C4-2B (cell line): ENCODE results near the gene TCEAL5.
"Not testable (repeated sequence)": the region's sequence is repeated elsewhere in the genome, so short reads cannot be mapped to it uniquely, and the experiment has no call there.

Experiments
- H3K27ac ChIP-seq: fragments of 450-650 bp; 2 replicates; pipeline ENCODE4 v1.5.1; 2017
- ZFX ChIP-seq: fragments of 450-650 bp; IDR thresholded peaks from 2 replicates; pipeline ENCODE4 v1.6.1; 2017
- TF ChIP-seq, protein P1 (sequence below): fragments of 450-650 bp; conservative IDR thresholded peaks from 2 replicates; pipeline ENCODE4 v1.5.1; 2017; ENCODE audit warnings: mild to moderate bottlenecking

The TCEAL5 gene

DNA sequence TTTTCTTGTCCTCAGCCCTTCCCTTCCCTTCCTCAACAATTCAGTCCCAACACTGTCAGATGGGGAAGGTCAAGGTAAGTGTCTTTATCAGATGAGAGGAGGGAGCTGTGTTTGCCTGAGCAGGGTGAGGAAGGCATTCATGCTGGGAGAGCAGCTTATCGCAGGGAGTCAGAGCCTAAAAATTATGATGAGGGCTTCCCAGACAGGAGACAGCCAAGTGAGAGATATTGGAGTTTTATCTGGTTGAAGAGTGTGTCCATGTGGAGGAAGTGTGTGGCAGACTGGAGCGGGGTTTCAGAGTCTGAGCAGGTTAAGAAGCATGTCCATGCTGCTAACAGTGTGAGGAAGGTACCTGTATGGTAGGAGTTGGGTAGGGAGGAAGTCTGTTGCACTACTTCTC, 43.3 kb downstream of the TCEAL5 start:
- no peak overlapping the region for H3K27ac ChIP-seq
- TF ChIP-seq ZFX: no peak
- TF ChIP-seq, protein P1, sequence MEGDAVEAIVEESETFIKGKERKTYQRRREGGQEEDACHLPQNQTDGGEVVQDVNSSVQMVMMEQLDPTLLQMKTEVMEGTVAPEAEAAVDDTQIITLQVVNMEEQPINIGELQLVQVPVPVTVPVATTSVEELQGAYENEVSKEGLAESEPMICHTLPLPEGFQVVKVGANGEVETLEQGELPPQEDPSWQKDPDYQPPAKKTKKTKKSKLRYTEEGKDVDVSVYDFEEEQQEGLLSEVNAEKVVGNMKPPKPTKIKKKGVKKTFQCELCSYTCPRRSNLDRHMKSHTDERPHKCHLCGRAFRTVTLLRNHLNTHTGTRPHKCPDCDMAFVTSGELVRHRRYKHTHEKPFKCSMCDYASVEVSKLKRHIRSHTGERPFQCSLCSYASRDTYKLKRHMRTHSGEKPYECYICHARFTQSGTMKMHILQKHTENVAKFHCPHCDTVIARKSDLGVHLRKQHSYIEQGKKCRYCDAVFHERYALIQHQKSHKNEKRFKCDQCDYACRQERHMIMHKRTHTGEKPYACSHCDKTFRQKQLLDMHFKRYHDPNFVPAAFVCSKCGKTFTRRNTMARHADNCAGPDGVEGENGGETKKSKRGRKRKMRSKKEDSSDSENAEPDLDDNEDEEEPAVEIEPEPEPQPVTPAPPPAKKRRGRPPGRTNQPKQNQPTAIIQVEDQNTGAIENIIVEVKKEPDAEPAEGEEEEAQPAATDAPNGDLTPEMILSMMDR: no peak

DNA sequence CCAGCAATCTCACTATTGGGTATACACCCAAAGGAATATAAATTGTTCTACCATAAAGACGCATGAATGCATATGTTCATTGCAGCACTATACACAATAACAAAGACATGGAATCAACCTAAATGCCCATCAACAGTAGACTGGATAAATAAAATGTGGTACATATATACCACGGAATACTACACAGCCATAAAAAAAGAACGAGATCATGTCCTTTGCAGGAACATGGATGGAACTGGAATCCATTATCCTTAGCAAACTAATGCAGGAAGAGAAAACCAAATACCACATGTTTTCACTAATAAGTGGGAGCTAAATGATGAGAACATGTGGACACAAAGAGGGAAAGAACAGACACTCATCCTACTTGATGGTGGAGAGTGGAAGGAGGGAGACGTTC, 50.6 kb downstream of the TCEAL5 start:
- H3K27ac ChIP-seq: not testable (repeated sequence)
